Non-pigmented ciliary epithelial cell (primary cell): ENCODE data around the gene FASTKD2.
"Not testable (repeated sequence)": the region's sequence is repeated elsewhere in the genome, so short reads cannot be mapped to it uniquely, and the experiment has no call there.

Source experiments
- DNase-seq: peaks from one replicate; pipeline ENCODE4 v3.0.0-alpha.2; 2010; ENCODE audit warnings: low read depth

FASTKD2 gene

DNA sequence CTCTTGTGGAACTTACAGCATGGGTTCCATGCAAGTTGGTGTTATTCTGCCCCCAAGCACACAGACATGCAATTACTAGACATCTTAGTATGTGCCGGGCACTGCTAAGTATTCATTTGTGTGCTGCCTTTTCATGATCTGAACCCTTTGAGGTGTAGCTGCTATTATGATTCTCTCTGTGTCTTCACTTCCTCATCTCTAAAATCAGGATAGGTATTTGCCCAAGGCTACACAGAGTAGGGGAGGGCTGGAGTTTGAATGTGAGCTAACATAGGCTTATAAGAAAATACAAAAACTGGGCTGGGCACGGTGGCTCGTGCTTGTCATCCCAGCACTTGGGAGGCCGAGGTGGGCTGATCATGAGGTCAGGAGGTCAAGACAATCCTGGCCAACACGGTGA lies 27.2 kb downstream of the FASTKD2 start:
- no peak for DNase-seq

DNA sequence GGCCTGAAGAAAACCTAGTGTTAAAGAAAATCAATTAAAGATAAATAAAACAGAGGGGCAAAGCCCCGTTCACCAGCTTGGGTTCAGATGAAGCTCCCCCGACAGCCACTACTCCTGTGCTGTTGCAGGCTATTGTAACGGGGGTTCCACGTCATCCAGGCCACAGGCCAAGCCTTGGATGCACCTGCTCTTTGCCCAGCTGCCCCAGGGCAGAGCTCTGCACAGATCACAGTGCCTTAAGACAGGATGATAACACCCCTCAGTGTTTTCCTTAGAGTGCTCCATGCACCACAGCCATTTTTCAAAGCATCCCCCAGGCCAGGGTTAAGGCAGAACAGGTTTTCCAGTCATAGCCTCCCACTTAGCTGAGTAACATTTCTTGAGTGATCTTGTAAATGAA lies 32.0 kb downstream of the FASTKD2 start:
- DNase-seq = no peak

DNA sequence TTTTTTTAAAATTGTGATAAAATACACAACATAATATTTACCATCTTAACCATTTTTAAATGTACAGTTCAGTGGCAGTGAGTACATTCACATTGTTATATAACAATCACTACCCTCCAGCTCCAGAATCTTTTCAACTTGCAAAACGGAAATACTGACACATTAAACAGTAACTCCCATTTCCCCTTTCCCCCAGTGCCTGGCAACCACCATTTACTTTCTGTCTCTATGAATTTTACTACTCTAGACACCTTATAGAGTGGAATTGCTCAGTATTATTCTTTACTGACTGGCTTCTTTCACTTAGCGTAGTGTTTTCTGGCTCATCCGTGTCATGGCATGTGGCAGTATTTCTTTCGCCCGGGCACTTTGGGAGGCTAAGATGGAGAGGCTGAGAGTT lies 32.6 kb downstream of the FASTKD2 start:
- no peak for DNase-seq

DNA sequence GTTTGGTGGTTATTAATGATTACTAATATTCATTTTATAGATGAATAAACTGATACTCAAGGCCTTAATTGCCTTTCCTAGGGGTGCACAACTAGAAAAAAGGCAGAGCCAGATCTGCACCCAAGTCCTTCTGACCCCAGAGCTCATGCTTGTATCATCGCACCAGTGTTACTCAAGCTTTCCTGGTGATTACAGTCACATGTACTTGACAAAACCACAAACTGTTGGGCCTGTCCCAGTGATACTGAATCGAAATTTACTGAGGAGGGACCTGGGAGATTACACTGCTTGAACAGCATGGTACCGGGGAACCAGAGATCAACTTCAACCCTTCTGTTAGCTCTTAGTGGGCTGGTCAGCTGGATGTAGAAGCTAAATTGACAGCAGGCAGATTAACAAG lies 33.7 kb downstream of the FASTKD2 start:
- DNase-seq = peak; percentile 9

DNA sequence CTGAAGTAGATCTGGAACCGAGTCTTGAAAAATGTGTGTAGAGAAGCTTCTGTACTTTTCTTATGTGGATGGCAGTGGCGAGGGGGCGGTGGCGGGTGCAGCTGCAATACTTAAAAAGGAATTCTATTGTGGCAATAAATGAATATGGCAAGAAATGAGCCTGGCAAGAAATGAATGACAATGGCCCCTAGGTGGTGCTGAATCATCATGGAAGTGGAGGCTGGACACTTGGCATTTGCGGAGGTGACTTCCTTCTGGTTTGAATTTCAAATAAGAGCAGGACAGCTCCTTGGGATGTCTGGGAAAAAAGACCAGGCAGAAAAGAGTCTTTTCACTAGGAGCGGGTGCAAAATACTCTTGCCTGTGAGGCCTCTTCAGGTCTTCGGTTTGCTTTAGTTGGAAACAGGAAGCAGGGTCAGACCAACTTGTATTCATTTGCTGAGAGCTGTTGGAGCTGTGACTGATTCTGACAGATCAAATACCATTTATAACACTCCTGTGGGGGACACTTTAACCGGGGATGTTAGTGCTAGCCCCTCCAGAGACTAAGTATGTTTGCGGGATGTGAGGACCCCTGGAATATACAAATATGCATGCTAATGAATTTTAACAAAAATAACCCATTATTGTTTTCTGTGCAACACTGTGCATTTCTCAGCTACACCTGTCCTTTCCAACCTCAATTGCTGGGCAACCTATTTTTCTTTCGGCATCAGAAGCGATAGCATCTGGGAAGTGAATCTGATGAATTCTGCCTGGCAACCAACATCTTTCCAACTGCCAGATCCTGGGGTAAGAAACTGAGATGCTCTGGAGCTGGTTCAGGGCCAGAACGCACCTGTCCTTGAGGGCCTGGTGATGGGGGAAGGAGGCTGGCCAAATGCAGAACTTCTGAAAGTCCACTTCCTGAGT lies 35.4 kb downstream of the FASTKD2 start:
- DNase-seq = peak; percentile 44

DNA sequence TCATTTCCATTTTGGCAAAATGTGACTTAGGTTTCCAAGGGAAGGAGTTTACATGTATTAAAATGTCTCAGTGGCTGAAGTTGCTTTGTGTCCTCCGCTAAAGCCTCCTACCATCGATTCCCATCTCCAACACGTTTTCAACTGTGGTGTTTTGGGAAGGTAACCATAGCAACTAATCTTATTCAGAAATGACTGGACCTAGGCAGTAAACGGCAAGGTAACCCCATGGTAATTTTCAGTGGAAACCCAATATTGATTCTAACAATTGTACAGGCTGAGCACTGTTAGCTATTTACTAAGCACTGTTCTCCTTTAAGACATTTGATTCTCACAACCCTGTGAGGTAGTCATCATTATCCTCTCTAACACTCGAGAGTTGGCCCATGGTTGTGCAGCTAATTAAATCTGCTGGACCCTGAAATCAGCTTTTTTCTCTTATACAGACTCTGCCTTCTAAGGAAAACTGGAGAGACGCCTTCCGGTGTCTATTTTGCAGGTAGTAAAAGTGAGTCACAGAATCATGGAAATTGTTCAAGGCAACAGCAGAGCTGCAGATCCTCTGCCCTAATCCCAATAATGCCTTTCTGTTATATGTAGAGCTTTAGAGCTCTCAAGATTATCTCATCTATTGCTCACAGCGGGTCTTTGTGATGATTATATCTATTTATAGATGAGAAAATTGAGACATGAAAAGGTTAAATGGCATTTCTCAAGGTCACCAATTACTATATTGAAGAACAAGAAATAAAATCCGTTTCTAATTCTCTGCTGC lies 36.2 kb downstream of the FASTKD2 start:
- no peak for DNase-seq

DNA sequence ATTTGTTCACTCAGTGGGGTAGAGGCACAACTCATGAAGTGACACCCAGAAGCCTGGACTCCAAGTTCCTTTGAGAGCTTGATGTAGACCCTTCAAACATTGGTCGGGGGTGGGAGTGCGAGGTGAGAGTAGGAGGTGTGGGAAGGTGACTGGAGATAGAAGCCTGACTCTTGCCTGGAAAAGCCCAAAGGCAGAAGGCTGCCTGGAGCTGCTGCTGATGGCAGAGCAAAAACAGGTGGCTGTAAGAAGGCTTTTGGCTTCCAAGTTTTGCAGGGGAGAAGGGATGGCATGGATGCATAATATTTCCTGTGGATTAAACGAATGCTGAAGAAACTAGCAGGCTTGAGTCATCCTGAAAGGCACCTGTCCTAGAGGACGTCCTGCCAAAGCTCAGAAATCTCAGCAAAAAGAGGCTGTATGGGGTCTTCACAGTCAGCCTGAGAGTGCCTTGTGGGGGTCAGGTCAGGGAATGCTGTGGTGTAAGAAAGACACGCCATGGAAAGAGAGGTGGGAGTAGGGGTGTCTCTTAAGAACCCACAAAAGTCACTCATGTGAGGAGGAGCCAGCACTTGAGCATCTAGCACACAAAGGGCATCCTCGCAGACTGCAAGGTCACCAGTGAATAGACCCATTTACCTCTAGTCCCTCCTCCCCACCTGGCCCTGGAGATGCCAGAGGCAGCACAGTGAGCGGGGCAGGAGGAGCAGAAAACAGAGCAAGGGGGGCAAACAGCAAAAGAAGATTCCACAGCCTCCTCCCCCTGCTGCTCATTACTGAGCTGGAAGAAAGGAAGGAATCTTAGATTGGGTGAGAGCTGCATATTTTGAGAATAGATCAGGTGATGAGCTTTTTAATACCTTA lies 37.5 kb downstream of the FASTKD2 start:
- DNase-seq = no peak

DNA sequence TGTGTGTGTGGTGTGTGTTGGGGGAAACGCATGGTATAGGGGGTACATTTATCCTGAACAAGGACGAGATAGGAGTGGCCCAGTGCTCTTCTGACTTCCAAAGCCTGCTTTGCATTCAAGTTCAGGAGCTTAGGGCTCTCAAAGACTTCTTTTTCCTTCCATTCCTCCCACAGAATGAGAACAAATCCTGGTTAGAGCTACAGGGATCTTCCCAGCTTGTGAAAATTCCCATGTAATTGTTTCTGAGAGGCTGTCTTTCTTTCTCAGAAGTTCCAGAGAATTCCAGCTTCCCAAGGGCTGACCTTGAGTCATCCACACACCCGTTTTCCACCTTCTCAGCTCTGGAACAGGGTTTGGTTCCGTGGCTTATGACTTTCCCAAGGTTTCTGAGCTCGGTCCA lies 38.9 kb downstream of the FASTKD2 start:
- no peak for DNase-seq

DNA sequence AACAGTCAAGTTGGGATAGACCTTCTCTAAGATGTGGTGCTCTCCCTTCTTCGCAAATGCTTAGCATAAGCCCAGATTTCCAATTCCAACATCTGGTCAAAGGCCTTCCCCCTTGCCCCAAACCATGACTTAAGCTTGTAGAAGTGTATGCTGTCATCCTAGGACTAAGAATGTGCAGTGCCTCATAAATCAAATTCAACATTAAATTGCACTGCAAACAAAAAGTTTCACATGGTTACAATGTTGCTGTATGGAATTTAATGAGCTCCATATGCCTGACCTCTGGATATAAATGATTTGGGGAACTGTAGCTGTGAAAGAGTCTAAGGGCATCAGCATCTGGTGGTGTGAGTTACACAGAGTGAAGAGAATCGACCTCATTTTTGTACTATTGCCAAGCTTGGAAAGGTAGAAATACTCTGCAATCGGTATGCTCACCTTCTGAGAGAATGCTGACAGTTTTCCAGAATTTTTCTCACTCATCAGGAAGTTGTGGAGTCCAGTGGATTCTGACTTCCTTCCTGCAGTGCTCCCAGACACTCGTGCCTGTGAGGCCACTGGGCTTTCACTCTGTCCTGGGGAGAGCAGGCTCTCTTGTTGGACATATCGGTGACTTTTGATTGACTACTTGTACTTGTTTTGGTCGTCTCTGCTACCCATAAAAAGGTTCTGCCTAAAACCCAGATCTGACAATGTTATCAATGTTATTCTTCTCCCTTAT lies 40.6 kb downstream of the FASTKD2 start:
- DNase-seq = no peak

DNA sequence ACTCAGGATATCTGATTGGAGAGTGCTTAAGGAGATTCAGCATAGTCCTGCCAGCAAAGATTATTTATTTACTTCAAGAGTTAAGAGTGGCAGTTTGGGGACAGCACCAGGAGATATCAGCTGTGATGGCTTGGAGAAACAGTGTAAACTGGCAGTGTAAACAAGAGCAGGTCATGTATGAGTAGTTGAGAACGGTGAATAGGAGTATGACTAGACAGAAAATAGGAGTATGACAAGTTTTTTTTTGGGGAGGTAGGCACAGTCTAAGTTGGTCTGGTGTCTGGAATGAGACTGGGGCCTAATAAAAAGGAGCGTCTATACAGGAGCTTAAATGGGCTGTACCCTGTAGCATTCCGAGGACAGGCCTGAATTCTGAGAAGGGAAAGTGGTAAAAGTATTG lies 42.2 kb downstream of the FASTKD2 start:
- not testable (repeated sequence) for DNase-seq

DNA sequence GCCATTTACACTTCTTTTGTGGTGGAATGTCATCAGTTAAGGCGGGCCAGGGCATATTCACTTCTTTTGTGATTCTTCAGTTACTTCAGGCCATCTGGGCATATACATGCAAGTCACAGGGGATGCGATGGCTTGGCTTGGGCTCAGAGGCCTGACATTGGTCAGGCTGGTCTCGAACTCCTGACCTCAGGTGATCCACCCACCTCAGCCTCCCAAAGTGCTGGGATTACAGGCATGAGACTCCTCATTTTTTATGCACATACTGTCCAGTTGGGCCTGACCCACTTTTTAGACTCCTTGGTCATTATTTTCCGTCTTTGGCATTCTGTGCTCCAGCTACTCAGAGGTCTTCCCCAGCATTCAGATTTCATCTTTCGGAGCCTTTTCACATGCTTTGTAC lies 47.1 kb downstream of the FASTKD2 start:
- not testable (repeated sequence) for DNase-seq

DNA sequence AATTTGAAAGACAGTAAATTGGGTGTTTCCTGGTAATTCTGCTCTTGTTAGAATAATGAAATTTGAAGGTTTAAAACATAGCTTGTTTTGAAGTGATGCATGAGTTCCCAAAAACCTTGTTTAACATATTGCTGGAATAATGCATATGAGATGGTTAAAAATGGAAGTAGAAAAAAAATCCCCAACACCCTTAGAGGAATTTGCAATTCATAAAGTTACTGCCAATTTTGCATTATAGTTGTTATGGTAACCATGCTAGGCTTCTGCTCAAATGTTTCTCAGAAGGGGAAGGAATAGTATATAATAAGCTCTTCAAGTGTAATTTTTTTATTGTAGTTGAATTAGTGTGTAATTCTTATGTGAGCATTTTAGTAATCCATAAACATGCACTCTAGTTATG lies 49.1 kb downstream of the FASTKD2 start:
- DNase-seq = no peak

DNA sequence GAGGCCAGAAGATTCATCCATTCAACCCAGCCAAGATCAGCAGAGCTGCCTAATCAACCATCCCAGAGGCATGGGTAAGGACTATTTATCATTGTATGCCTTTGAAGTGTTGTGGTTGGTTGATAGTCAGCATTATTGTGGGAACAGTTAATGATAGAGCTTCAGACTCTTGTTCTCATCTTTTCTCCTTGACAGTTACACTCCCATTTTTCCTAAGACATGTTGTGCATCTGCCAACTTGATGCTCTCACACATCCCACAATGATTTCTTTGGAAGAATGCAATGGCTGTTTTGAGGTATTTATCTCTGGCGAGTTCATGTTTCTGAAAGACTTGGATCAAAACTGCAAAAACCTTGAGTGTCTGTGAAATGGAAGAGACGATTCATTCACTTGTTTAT lies 55.4 kb downstream of the FASTKD2 start:
- DNase-seq = no peak

DNA sequence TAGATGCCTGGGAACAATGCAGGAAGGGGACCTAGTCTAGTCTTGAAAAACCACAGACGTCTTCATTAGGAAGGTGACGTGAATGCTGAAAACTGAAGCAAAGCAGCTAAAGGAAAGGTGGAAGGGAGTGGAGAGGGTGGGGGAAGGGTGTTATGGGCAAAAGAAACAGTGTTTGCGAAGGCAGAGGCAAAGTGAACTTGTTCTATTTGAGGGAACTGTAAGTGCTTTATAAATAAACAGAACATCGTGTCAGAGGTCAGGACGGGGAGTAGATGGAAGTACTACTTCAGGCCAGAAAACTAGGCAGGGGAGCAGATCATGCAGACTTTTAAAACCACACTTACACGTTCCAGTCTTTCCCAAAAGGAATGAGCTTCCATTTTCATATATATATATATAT lies 57.8 kb downstream of the FASTKD2 start:
- DNase-seq = no peak

DNA sequence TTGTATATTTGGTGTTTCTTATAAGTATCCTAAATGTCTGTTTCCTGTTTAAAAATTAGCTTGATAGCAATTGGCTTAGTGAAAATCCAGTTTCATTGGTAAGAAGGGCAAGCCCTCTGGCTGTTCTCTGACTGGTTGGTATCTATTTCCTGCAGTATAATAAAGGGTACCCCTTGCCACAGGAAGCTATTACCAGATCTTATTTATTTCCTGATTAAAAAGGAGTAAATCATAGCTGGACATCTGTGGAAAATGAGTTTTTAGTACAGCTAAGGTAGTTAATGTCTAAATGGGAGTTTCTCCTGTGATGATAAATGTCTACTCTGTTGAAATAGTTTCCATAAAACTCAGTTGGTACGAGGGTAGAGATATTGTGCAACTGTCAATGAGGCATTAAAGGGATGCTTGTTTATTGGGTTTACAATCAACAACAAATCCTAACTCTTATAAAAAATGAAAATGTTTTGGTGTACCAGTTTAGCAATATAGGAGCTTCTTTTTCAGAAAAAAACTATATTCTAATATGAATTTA lies 58.7 kb downstream of the FASTKD2 start:
- no peak for DNase-seq

DNA sequence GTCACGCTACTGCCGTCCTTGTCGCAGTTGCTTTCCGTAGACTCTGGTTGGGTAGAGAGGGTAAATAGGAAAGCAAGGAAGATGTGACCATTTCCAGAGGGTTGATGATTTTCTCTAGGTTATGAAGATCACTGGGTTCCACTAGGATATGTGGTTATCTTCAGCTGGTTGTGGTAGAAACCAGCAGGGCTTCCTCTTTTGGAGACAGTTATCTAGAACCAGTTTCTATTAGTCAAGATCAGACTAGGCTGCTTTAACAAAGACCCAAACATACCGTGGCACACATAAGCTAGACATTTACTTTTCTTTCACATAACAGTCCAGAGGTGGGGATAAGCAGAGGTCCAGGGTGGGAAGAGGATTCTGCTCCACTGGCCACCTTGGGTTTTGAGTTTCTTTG lies 59.6 kb downstream of the FASTKD2 start:
- no peak for DNase-seq

DNA sequence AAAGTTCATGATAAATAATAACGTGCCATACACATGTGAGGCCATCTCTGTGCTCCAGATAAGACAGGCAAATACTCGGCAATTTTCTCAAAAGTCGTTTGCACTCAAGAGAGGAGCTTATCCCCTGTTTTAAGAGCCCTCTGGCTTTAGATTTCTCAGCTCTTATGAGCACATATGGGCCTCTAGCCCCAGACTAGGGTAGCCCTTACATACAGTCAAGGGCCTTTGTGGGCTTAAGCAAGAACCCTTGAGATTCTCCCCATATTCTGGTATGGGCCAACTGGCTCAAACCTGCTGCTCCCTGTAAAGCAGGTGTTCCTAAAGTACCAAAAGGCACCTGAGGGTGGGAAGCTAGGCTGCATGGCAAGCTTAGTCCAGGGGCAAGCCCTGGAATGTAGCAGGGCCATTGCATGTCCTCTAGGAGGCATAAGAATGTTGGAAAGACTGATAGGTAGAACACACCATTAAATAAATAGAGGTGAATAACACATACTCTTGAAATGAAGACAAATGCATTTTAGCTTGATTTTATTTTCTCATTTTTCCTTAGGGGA lies 66.1 kb downstream of the FASTKD2 start:
- DNase-seq = no peak

DNA sequence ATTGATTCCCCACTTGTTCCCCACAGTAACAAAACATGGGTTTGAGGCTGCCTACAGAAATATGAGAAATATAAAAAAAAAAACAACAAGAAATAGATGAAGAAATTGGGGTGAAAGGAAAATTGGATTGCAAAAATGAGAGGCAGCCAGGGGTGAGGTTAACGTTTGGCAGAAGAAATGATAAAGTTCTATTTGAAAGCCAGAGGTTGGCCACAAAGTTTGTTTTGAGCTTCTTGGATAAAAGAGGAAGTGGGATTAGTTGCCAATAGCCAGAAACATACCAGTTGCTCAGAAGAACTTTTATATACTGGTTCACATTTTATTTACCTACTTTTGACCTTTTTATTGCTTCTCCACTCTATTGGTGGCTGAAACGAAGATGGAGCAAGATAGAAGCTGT lies 67.5 kb downstream of the FASTKD2 start:
- no peak for DNase-seq

DNA sequence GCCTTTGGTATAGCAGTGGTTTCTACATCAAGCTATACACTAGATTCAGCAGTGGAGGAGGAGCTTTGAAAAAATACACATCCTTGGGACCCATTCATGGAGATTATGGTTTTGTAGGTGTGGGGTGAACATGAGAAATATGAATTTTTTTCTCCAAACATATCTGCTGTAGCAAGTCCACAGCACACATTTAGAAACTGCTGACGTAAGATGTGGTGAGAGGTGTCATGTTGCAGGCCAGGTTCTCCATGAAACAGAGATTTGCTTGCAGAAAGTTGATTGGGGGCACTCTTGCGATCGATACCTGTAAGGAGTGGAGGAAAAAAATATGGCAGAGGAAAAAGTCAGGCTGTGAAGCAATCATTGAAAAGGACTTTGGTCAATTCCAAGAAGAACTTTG lies 67.9 kb downstream of the FASTKD2 start:
- DNase-seq = no peak

DNA sequence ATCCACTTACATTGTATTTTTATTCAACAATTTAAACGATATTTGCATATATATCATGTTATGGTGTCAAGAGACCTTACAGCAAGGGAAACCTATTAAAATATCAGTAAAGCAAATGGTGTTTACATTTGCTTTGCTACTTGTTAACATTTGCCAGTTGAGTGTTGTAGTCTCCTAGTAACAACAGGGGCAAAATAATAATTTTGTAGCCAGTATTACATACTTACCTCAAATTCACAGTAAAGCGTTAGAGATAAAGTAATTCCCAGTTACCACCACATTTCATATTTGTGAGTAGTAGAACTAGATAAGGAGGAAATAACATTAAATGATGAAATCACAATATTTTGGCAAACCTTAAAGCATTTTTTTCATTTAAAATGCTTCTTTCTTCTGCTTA lies 71.3 kb downstream of the FASTKD2 start:
- no peak for DNase-seq

DNA sequence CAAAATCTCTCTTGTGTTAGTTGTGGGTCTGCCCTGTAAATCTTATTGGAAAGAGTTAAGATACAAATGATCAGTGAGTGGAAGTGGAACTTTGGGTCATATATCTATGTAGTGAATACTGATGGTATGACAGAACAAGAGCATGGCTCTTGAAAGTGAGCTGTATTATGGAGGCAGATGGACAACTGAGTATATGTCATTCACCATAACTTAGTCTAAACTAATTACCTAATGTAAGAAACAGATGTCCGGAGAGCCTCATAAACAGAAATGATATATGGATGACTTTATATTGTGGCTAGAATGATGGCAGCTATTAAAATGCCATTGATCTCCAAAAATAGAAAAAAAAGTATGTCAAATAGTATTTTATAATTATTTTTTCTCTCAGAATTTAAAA lies 72.4 kb downstream of the FASTKD2 start:
- DNase-seq = no peak
